Activated effector memory CD4-positive, alpha-beta T cell treated with Interleukin-2 at 50 U/mL for 16 hours (primary cell): ENCODE data around the gene OTX2.

Experiments used
- DNase-seq: peaks from one replicate; pipeline ENCODE4 v3.0.0-alpha.2; 2020

Gene OTX2

DNA sequence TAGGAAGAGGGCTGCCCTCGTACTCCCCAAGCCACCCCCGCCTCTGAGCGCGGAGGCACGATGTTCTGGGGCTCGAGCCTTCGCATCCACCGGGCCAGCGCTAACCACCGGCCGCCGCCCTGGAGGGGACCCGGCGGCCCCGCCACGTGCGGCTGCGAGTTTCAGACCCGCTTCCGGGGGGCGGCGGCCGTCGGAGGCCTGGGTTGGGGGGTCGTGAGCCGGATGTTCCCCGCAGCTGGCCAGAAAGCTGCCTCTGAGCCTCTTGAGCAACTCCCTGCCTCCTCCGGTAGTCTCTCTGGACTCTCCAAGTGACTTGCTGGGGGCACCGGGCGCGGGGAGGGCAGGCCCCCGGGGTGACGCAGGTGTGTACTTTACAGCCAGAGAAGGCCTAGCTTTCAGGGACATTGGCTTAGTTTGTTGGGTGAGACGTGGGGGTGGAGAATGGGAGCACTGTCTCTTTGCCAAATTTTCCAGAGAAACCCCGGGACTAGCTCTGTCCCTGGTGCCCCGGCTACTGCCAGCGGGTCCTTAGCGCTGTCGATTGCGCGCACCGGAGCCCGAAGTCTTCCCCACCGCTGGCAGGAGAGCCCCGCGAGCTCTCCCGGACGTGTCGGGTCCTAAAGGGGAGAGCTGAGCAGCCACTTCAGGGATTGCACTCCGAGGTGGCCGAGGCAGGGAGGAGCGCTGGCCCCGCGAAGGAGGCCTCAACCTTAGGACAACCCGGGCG lies 15.6 kb downstream of the OTX2 start:
- no peak for DNase-seq

DNA sequence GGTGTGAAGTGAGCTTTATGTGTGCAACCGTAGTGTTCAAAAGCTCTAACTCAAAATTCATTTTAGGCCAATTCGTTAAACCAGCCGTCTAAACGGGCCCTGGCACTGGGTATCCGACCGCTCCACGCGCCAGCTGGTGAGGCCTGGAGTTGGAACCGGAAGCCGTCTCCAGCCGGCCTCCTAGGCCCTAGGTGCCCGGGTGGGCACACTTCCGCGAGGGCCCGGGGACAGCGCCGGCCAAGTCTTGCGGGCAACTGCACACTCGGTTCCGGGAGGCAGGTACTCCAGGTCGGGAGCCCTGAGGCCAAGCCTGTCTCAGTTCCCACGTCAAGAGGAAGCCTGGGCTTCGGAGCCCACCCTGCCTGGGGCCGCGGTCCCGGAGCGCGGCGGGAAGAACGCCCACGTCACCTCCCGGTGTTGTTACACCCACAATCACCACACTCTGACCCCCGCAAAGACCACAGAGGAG lies 16.2 kb downstream of the OTX2 start:
- DNase-seq: no peak

DNA sequence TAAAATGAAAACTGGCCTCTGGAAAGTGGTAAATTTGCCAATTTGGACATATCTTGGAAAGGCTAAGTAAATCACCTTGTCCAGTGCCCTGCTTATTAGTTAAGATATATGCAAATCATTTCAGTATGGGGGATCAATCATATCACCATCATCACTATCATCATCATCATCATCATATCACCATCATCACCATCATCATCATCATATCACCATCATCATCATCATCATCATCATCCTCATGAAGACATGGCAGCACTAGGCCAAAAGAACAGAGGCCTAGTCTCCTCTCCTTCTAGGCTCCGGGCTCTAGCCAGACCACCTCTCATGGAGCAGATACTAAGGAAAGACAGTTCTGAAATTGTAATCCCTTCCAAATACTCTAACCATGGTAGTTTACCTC lies 20.3 kb downstream of the OTX2 start:
- DNase-seq: no peak

DNA sequence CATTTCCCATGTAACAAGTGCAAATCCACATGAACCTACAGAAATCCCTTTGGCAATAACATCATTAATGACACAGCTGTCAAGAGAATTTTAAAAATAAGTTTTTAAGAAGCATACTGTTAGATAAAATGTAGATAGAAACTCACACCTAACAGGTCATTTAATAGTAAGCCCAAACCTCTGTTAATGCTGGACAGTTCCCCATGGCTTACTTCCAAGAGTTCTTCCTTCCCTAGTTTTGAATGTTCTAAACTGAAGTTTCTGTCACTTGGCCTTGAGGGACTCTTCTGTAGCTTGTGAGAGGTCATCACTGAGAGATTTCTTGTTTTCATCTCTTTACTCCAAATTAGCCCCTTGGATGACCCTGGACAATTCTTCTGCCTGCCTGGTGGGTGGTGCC lies 22.7 kb downstream of the OTX2 start:
- DNase-seq: no peak

DNA sequence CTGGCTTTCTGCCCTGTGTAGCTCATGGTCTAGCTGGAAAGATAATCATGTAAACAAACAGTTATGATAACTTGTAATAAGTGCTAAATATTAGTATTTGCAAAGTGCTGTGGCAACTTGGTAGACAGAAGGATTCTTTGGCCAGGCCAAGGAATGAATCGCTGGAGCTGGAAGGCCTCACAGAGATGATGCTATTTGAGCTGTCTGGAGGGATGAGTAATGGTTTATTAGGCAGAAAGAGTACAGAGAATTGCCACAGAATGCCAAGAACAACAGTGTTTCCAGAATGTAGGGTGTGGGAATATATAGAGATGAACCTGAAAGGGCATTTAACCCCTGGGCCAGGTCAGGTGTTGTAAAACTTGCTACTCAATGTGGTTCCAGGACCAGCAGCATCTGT lies 27.6 kb downstream of the OTX2 start:
- no peak for DNase-seq

DNA sequence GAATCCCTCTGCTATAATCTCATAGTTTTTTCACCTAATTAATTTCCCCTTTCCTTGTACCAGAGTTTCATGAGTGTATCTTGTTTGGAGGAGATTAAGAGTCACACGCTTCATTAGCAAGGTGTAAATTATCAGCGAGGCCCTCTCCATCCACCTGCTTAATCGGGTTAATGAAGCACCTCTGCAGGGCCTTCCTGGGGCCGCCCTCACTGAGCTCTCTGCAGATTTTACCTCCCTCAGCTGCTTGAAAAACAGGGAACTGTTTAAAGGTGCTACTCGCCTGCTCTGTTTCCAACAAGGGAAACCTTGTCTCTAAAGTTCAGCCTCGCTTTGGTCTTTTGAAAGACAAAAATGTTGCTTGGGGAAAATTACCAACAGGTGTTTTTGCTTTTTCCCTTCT lies 35.8 kb downstream of the OTX2 start:
- no peak for DNase-seq

DNA sequence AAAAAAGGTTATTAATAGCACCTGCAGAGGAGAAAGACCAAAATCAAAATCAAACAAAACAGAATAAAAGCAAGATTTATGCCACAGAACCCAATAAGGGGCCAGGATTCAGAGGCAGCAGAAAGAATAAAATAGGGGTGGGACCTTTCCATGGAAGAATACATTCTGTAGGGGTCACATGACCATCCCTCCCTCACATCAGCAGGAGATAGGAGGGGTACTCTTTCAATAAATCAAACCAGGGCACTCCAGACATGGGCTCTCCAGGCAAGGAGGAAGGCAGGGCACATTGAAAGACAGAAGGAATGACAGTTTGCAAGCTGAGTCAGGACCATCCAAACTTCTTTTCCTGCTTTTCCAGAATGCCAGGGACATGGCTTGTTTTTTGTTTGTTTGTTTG lies 39.8 kb downstream of the OTX2 start:
- DNase-seq: no peak

DNA sequence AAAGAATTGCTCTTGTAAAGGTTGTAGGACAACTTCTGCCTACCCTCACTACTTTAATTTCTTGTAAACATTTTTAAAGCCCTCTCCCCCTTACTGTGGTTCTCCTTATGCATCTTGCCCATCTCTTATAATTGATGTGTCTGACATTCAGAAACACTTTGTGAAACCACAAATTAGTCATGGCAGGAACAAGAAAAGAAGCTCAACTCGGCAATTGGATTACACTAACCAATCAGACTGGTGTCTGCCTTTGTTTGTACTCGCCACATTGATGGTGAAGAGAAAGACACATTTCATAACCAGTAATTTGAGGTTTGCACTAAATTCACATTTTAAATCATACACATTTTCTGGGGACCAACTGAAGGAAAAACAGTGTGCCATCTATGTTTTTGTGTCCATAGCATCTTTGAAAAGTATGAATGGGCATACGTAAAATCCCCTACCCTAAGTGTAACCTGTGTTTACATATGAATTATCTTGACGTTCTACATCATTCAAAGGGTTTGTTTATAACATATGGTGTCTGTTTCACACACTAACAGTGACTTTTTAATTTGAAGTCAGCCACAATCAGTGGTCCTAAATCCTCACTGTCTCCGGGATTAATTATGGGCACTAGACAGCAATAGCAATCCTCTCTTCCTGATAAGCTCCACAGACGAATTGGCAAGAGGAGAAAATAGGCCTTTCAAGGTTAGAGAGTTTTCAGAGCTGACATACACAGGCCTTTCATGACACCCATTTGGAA lies 49.9 kb downstream of the OTX2 start:
- no peak for DNase-seq

DNA sequence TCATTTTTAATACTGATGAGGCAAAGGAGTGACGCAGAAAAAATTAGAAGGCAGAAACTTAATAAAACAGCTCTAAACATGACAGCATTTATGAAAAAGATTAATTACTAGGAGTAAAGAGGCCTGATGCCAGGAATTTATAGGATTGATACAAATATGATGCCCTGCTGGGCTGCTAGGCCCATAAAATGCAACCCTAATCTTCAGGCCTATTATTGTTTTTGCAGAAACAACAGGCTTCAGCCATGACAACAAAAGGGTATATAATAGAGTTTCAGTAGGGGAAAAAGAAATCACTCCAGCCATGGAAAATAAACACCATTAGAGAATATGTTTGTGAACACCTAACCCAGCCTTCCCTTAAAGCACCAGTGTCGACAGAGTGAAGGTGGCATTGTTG lies 50.6 kb downstream of the OTX2 start:
- no peak for DNase-seq

DNA sequence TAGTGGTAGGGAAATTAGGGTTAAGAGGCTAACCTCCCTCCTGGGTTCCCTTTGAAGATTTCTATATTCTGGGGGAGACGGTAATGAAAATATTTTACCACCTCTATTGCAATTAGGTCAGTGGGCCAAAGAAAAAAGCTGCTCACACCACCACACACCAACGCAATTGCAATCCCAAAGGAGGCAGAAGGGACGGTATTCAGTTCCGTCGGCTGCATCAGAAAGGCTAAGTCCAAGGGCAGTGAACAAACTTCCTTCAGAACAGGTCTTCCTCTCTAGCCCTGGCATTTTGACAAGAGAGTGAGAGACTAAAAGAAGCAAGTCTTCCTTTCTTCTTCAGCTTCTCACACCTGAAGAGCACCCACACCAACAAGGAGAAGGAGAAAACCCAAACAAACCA lies 51.2 kb downstream of the OTX2 start:
- no peak for DNase-seq

DNA sequence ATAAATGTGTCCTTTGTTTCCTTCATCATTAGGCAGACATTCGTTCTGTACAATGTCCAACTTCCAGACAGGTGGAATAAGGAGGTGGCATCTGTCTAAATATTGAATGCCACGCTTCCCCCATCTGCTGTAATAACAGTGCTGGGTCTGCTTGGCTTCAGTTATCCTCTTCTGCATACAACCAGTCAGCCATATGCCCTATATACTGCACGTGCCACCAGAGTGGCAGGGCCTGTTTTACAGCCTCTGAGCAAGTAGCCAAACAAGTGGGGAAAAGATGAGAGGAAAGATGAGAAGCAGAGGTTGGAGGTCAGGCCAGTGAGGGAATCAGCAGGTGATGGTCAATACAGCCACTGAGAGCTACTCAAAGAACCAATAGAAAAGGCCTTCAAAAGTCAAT lies 55.4 kb downstream of the OTX2 start:
- DNase-seq: no peak

DNA sequence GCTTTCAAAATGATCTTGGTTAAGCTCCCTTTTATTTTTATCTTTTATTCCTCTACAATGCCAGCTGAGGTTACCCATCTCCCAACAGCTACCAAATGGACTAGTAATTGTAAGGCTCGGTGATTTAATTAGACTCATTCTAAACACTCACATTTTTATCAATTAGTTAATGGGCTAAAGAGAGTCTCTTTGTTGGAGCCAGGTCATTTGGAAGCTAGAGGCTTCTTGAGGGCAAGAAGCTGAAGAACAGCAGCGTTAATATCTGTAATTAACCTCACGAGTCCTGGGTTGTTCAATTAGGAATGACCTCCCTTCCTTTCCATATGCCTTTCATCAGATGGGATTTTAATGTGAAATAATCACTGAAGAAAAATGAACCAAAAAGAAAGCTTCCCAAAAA lies 56.9 kb downstream of the OTX2 start:
- no peak for DNase-seq

DNA sequence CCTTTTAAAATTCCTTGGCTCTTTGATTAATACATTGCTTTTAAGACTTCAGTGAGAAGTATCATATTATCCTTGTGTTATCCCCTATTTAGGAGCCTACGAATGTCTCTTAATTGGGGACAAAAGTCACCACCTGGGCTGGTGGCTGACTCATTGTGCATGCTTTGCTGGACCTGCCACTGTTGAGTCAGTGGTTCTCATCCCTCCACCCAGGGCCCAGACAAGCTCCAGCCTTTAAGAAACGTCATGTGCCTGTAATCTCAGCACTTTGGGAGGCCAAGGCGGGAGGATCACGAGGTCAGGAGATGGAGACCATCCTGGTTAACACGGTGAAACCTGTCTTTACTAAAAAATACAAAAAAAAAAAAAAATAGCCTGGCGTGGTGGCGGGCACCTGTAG lies 57.9 kb downstream of the OTX2 start:
- no peak for DNase-seq

DNA sequence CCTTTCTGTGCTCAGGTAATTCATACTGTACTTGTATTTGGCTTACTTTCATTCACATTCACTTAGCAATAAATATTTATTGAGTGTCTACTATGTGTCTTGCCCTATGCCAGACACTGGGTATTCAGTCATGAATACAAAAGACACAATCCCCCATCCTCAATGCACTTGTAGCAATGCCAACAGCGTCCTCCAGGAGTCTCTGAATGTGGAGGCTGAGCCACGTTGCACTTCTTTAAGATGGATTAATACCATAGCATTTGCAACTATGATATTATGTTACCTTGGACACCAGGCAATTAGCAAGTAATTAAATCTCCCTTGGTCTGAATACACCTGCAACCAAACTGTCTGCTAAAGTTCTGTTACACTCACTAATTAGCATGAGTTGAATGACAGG lies 58.8 kb downstream of the OTX2 start:
- no peak for DNase-seq
